ENCODE results near the gene DNAJC5. TPM values are rescaled to one million over a fixed set of nuclear protein-coding genes. Genes with fewer than 3 reads are reported as not detected.
A peak's percentile ranks its signal among the peaks of the same experiment; 100 is the strongest.

The DNAJC5 gene
- total RNA-seq, 1 experiment from 2014 or later: 28.5 TPM

DNA sequence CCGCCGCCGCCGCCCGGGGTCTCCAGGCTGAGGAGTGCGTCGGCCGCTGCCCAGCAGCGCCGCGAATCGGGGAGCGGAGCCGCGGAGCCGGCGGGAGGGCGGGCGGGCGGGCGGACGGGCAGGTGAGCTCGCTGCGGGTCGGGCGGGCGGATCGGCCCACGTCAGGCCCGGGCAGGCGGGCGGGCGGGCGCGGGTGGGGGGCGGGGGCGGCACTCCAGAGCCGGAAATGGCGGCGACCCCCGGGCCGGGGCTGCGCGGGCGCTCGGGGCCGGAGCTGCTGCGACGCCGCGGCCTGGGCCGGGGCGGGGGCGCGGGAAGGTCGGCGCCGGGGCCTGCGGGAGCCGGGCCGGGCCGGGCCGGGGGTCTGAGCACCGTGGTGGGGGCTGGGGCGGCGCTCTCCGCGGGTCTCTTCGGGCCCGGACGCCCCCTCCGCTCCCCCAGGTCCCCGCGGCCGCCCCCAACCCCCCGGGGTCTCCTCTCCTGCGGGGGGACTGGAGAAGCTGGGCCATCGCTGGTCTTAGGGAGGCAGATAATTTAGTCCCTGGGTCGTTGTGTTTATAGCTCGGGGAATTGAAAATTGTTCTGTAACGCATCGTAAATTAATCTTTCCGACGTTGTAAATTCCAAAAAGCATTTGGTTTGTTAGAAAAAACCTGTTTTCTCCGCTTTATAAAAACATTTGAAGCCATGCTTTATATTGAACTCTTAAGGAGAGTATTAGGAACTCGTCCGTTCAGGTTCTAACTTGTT lies 451 bp downstream of the DNAJC5 start (continued):
- TF ChIP-seq, protein P1, sequence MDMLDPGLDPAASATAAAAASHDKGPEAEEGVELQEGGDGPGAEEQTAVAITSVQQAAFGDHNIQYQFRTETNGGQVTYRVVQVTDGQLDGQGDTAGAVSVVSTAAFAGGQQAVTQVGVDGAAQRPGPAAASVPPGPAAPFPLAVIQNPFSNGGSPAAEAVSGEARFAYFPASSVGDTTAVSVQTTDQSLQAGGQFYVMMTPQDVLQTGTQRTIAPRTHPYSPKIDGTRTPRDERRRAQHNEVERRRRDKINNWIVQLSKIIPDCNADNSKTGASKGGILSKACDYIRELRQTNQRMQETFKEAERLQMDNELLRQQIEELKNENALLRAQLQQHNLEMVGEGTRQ (CRISPR knock-in tag; IDR thresholded peaks at IDR 0.05): no peak
- no peak for TF ChIP-seq ZBTB43 (CRISPR knock-in tag; IDR thresholded peaks at IDR 0.05)
- no peak for TF ChIP-seq ZNF416 (CRISPR knock-in tag; IDR thresholded peaks at IDR 0.05)
- TF ChIP-seq HMGA2 (CRISPR knock-in tag; IDR thresholded peaks at IDR 0.05): no peak
- TF ChIP-seq NR3C1 (CRISPR knock-in tag; conservative IDR thresholded peaks at IDR 0.05; ENCODE audit: low read depth): no peak
- no peak for TF ChIP-seq TEAD1 (CRISPR knock-in tag; IDR thresholded peaks at IDR 0.05)

GRCh38 chr20:63895952-63896263 lies 982 bp downstream of the DNAJC5 start:
- Mint-ChIP-seq H3K9me3 (no peaks in the 10 kb centered on the region), H3K4me3 (peak overlapping the region; percentile 87), H3K27me3 (ENCODE audit: low read depth) (no peaks in the 10 kb centered on the region), H3K4me1 (peaks cover 15% of the 10 kb centered on the region), H3K27ac (peak overlapping the region; percentile 81), H3K36me3 (peaks cover 6% of the 10 kb centered on the region)
- POLR2A ChIA-PET: no interaction called here
- TF ChIP-seq ATF3 (CRISPR knock-in tag; conservative IDR thresholded peaks at IDR 0.05) (no peak), NFE2L1 (CRISPR knock-in tag; IDR thresholded peaks at IDR 0.05) (no peak), ZNF219 (CRISPR knock-in tag; IDR thresholded peaks at IDR 0.05; ENCODE audit: borderline replicate concordance) (no peak), HMGA2 (CRISPR knock-in tag; IDR thresholded peaks at IDR 0.05) (no peak), MYBL2 (CRISPR knock-in tag; IDR thresholded peaks at IDR 0.05) (no peak), PRRX2 (CRISPR knock-in tag; IDR thresholded peaks at IDR 0.05) (no peak), NR2C2 (CRISPR knock-in tag; IDR thresholded peaks at IDR 0.05) (no peak), JUN (CRISPR knock-in tag; IDR thresholded peaks at IDR 0.05) (no peak), NFYB (CRISPR knock-in tag; conservative IDR thresholded peaks at IDR 0.05; ENCODE audit: low read depth) (no peak), SP1 (CRISPR knock-in tag; conservative IDR thresholded peaks at IDR 0.05) (no peak), ZNF317 (CRISPR knock-in tag; IDR thresholded peaks at IDR 0.05; ENCODE audit: borderline replicate concordance, low read depth) (no peak)
- TF ChIP-seq, protein P1 (CRISPR knock-in tag; IDR thresholded peaks at IDR 0.05): no peak
- TF ChIP-seq, protein P2, sequence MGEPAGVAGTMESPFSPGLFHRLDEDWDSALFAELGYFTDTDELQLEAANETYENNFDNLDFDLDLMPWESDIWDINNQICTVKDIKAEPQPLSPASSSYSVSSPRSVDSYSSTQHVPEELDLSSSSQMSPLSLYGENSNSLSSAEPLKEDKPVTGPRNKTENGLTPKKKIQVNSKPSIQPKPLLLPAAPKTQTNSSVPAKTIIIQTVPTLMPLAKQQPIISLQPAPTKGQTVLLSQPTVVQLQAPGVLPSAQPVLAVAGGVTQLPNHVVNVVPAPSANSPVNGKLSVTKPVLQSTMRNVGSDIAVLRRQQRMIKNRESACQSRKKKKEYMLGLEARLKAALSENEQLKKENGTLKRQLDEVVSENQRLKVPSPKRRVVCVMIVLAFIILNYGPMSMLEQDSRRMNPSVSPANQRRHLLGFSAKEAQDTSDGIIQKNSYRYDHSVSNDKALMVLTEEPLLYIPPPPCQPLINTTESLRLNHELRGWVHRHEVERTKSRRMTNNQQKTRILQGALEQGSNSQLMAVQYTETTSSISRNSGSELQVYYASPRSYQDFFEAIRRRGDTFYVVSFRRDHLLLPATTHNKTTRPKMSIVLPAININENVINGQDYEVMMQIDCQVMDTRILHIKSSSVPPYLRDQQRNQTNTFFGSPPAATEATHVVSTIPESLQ (CRISPR knock-in tag; IDR thresholded peaks at IDR 0.05): no peak
- TF ChIP-seq, protein P3, sequence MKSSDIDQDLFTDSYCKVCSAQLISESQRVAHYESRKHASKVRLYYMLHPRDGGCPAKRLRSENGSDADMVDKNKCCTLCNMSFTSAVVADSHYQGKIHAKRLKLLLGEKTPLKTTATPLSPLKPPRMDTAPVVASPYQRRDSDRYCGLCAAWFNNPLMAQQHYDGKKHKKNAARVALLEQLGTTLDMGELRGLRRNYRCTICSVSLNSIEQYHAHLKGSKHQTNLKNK (CRISPR knock-in tag; IDR thresholded peaks at IDR 0.05): no peak
- no peak for DNase-seq (ENCODE audit: low spot score)
- ATAC-seq: no peak
- CTCF ChIA-PET: interaction anchor here (1.2 to 4.2 kb wide), 5 partner anchors 38 to 161 kb away, joined by 3 to 20 read pairs (median 6); partner anchors contain the start of gene SAMD10
